ENCODE results near the gene CRPPA. TPM values are rescaled to one million over a fixed set of nuclear protein-coding genes. Genes with fewer than 3 reads are reported as not detected.
"Not testable (repeated sequence)": the region's sequence is repeated elsewhere in the genome, so short reads cannot be mapped to it uniquely, and the experiment has no call there.

CRPPA gene
- total and polyA plus RNA-seq, 2 of the 4 experiments (the other 2 are of a cell fraction): 0.67 to 1.3 TPM

DNA sequence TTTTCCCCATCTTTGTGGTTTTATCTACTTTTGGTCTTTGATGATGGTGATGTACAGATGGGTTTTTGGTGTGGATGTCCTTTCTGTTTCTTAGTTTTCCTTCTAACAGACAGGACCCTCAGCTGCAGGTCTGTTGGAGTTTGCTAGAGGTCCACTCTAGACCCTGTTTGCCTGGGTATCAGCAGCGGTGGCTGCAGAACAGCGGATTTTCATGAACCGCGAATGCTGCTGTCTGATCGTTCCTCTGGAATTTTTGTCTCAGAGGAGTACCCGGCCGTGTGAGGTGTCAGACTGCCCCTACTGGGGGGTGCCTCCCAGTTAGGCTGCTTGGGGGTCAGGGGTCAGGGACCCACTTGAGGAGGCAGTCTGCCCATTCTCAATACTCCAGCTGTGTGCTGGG is 38.2 kb downstream of the CRPPA start:
- H4K20me1 ChIP-seq (ENCODE audit: insufficient read depth, low read length); H3K23ac ChIP-seq (ENCODE audit: low read depth, low read length); H2BK120ac ChIP-seq (ENCODE audit: low read depth, low read length); H3K4me3 ChIP-seq (ENCODE audit: insufficient read depth, low read depth, low read length); H2BK5ac ChIP-seq (ENCODE audit: low read depth, low read length, poor library complexity, severe bottlenecking); H4K5ac ChIP-seq (ENCODE audit: low read depth, low read length); H3K27me3 ChIP-seq (ENCODE audit: control insufficient read depth, insufficient read depth, low read length); H2AFZ ChIP-seq (replicated peaks; ENCODE audit: low read length, poor library complexity); H3K9me3 ChIP-seq (ENCODE audit: control insufficient read depth, insufficient read depth, low read length); H3K9me1 ChIP-seq (ENCODE audit: insufficient read depth, low read length); CTCF ChIA-PET; H4K91ac ChIP-seq (ENCODE audit: insufficient read depth, low read depth, low read length); H3K4me1 ChIP-seq (ENCODE audit: control insufficient read depth, insufficient read depth, low read length); H3K4me2 ChIP-seq (ENCODE audit: low read depth, low read length); H4K8ac ChIP-seq (ENCODE audit: low read depth in 2 of 2, low read length in 2 of 2); DNase-seq; intact Hi-C loops (cut with micrococcal nuclease); H3K9ac ChIP-seq (ENCODE audit: low read depth, low read length); H3K18ac ChIP-seq (ENCODE audit: low read depth, low read length); H2AK9ac ChIP-seq (replicated peaks; ENCODE audit: low read depth, low read length, poor library complexity); ATAC-seq (ENCODE audit: low read depth); H3K27ac ChIP-seq (ENCODE audit: insufficient read depth, low read length); H3K4ac ChIP-seq (ENCODE audit: low read depth, low read length); H3K36me3 ChIP-seq (ENCODE audit: control insufficient read depth, insufficient read depth, low read length); in situ Hi-C loops (cut with MboI; ENCODE audit: low sequenced_read_pairs); H2BK20ac ChIP-seq (ENCODE audit: low read depth, low read length); H2AK5ac ChIP-seq (ENCODE audit: low read depth, low read length); H2BK15ac ChIP-seq (ENCODE audit: low read depth, low read length); POLR2A ChIA-PET (ENCODE audit: unreplicated experiment); H3K56ac ChIP-seq (ENCODE audit: extremely low read depth, insufficient read depth, low read length); dilution Hi-C loops (cut with HindIII; ENCODE audit: low sequenced_read_pairs, unreplicated experiment); H3K79me1 ChIP-seq (ENCODE audit: low read depth in 1 of 2, low read length in 2 of 2); H3K14ac ChIP-seq (replicated peaks; ENCODE audit: low read depth, low read length); BruUV-seq (replicated peaks): not testable (repeated sequence)
- no CpG with 5 or more reads among the region's 7 CpGs for WGBS, 2 experiments (ENCODE audit: extremely low coverage in 2 of 2, insufficient read length in 1 of 2)

Small RNA genes within 50 kb of the gene (microRNA-seq; reads per million reads assigned to microRNA genes)
- gene AC005014.3 (ENCODE audit: insufficient read depth, insufficient read length): not detected

Small RNA genes within 50 kb of the gene (small RNA-seq; reads per million reads assigned to genes)
- gene AC005014.3: 0 reads per million in 5 experiments

Other genes starting within 250 kb of the CRPPA start
- under 0.01 TPM in 1 of 2 replicates, not detected in the other for gene SOSTDC1, start 44.2 kb upstream of the CRPPA start, total RNA-seq (2012; rRNA removed)
- 0.04 and 0.07 TPM in 2 replicates for gene SOSTDC1, start 44.2 kb upstream of the CRPPA start, polyA plus RNA-seq (2012; rRNA removed)
- gene LRRC72, start 105.3 kb upstream of the CRPPA start, total RNA-seq (2012; rRNA removed): not detected in 2 replicates
- not detected in 2 replicates for gene LRRC72, start 105.3 kb upstream of the CRPPA start, polyA plus RNA-seq (2012; rRNA removed)
- gene ANKMY2, start 224.2 kb upstream of the CRPPA start, total RNA-seq (2012; rRNA removed): 41.9 and 43.6 TPM in 2 replicates
- gene ANKMY2, start 224.2 kb upstream of the CRPPA start, polyA plus RNA-seq (2012; rRNA removed): 15.8 and 19.5 TPM in 2 replicates
- gene BZW2, start 224.6 kb upstream of the CRPPA start, total RNA-seq (2012; rRNA removed): 58.1 and 65.0 TPM in 2 replicates
- 86.1 and 92.9 TPM in 2 replicates for gene BZW2, start 224.6 kb upstream of the CRPPA start, polyA plus RNA-seq (2012; rRNA removed)

Data from IMR-90 (cell line).